Lower lobe of right lung (tissue), 2 donors: ENCODE measurements around the gene MBTPS1. TPM values are rescaled to one million over a fixed set of nuclear protein-coding genes. Genes with fewer than 3 reads are reported as not detected.
A peak's percentile ranks its signal among the peaks of the same experiment; 100 is the strongest.

Source experiments
- ATAC-seq, 2 donors: fragments of 200-7000 bp; cut with Tn5 transposase; one replicate each; pipeline ENCODE4 v1.9.1; 2020 to 2022; ENCODE audit warnings: mild to moderate bottlenecking in 2 of 2, moderate library complexity in 2 of 2
- DNase-seq: peaks from one replicate; pipeline ENCODE4 v3.0.0-alpha.2; 2020
- H3K27ac ChIP-seq: fragments of 200-600 bp; one replicate; pipeline ENCODE4 v1.8.0; 2022
- H3K27me3 ChIP-seq: fragments of 200-600 bp; one replicate; pipeline ENCODE4 v1.8.0; 2022; ENCODE audit warnings: low read depth
- H3K36me3 ChIP-seq: fragments of 200-600 bp; one replicate; pipeline ENCODE4 v1.8.0; 2022; ENCODE audit warnings: mild to moderate bottlenecking
- H3K4me1 ChIP-seq: fragments of 200-600 bp; one replicate; pipeline ENCODE4 v1.8.0; 2022
- H3K4me3 ChIP-seq: fragments of 200-600 bp; one replicate; pipeline ENCODE4 v1.8.0; 2022; ENCODE audit warnings: mild to moderate bottlenecking
- H3K9me3 ChIP-seq: fragments of 200-600 bp; one replicate; pipeline ENCODE4 v1.8.0; 2022
- CTCF ChIP-seq: fragments of 200-600 bp; IDR thresholded peaks from one replicate; pipeline ENCODE4 v1.8.0; 2022; ENCODE audit warnings: antibody characterized with exemption, mild to moderate bottlenecking
- intact Hi-C: fragments of 100-400 bp; cut with DNase I; formaldehyde crosslinking; loops from one replicate; pipeline ENCODE4 v1.11.0; 2022
- long read RNA-seq: library from polyadenylated mRNA; unstranded; transcript quantifications from one replicate; pipeline ENCODE4 v2.0.0, GENCODE V29; 2021
- total RNA-seq: library from RNA; stranded (reverse); fragmentation: NEBNext Ultra II Directional; extraction: Animal tissue kit (Norgen Biotek cat#: 25700); gene quantifications from one replicate; pipeline ENCODE4 v1.2.1, GENCODE V29; 2021
- donor health status: DM: no; HTN: yes; CAD: no; lungs with severe emphysema.

The MBTPS1 gene
- 94.7 TPM for total RNA-seq
- long read RNA-seq, full-length matches to known transcripts, result 46 of 109 reads
- long read RNA-seq, partial matches to known transcripts, result 54 of 109 reads
- long read RNA-seq, other reads (novel, unspliced or antisense), result 9 of 109 reads

- DNase-seq (peak; percentile 99), ATAC-seq (peak; percentile 99)
- intact Hi-C loops, result no loop called here
- no peak for TF ChIP-seq CTCF
- Histone ChIP-seq H3K27me3 (no peaks in the 10 kb centered on the region), H3K36me3 (no peaks in the 10 kb centered on the region), H3K27ac (peak within 1 kb of the TSS; percentile 95), H3K4me3 (peak within 1 kb of the TSS; percentile 96), H3K9me3 (no peaks in the 10 kb centered on the region), H3K4me1 (peaks cover 31% of the 10 kb centered on the region)
These were observed at the start of gene MBTPS1 for GRCh38 chr16:84116720-84117493. MBTPS1 (minus strand) TSS chr16:84116942; CDS start chr16:84101783, 15,159 bp downstream.

GRCh38 chr16:84165746-84166145 lies 49.0 kb upstream of the MBTPS1 start:
- Histone ChIP-seq H3K9me3 (no peaks in the 10 kb centered on the region), H3K4me1 (no peaks in the 10 kb centered on the region), H3K27me3 (peaks cover 8% of the 10 kb centered on the region), H3K4me3 (no peak overlapping the region), H3K27ac (no peak overlapping the region), H3K36me3 (no peaks in the 10 kb centered on the region)
- DNase-seq, result no peak
- no peak for ATAC-seq
- TF ChIP-seq CTCF, result no peak
- intact Hi-C loops, result no loop called here

- Histone ChIP-seq H3K27me3 (peaks cover 11% of the 10 kb centered on the region), H3K4me1 (no peaks in the 10 kb centered on the region), H3K27ac (no peak overlapping the region), H3K4me3 (no peak overlapping the region), H3K36me3 (no peaks in the 10 kb centered on the region), H3K9me3 (no peaks in the 10 kb centered on the region)
- ATAC-seq, result no peak
- no peak for TF ChIP-seq CTCF
- intact Hi-C loops, result no loop called here
- DNase-seq, result no peak
These were observed 45.1 kb upstream of the MBTPS1 start for GRCh38 chr16:84161801-84162200.

GRCh38 chr16:84161037-84161436 lies 44.3 kb upstream of the MBTPS1 start:
- H3K9me3 ChIP-seq, result no peaks in the 10 kb centered on the region
- H3K4me1 ChIP-seq, result no peaks in the 10 kb centered on the region
- peaks cover 11% of the 10 kb centered on the region for H3K27me3 ChIP-seq
- no peak for TF ChIP-seq CTCF
- H3K36me3 ChIP-seq, result no peaks in the 10 kb centered on the region
- DNase-seq (no peak), ATAC-seq (no peak)
- intact Hi-C loops, result no loop called here
- no peak overlapping the region for H3K27ac ChIP-seq
- H3K4me3 ChIP-seq, result no peak overlapping the region

- Histone ChIP-seq H3K27me3 (peaks cover 11% of the 10 kb centered on the region), H3K9me3 (no peaks in the 10 kb centered on the region), H3K4me1 (no peaks in the 10 kb centered on the region), H3K27ac (no peak overlapping the region), H3K36me3 (no peaks in the 10 kb centered on the region), H3K4me3 (no peak overlapping the region)
- DNase-seq (no peak), ATAC-seq (no peak)
- intact Hi-C loops, result no loop called here
- no peak for TF ChIP-seq CTCF
These were observed 43.1 kb upstream of the MBTPS1 start for GRCh38 chr16:84159800-84160199.
